H1 (cell line): ENCODE measurements around the gene MAPKAP1.

Experiments
- CBX5 ChIP-seq: fragments of 300-800, 300-1000 bp; sonication (generic); IDR thresholded peaks from 2 replicates; pipeline ENCODE4 v1.7.1; 2016; ENCODE audit warnings: antibody characterized with exemption, low read length, low read depth
- CEBPB ChIP-seq: IDR thresholded peaks from 2 replicates; pipeline ENCODE4 v1.6.1; 2012; ENCODE audit warnings: low read depth, low read length
- POU5F1 ChIP-seq: IDR thresholded peaks from 2 replicates; pipeline ENCODE4 v1.6.1; 2011; ENCODE audit warnings: low read depth, mild to moderate bottlenecking, low read length, moderate library complexity
- SIN3A ChIP-seq, 2 experiments: IDR thresholded peaks in 1 of 2; conservative IDR thresholded peaks in 1 of 2; 2 replicates each; pipeline ENCODE4 v1.6.1; 2011 to 2012; ENCODE audit warnings: low read length in 2 of 2, improper control_type of control experiment in 1 of 2, low read depth in 1 of 2, mild to moderate bottlenecking in 1 of 2
- TAF1 ChIP-seq: IDR thresholded peaks from 2 replicates; pipeline ENCODE4 v1.6.1; 2011; ENCODE audit warnings: mild to moderate bottlenecking, low read depth, low read length
- TF ChIP-seq, protein P1 (sequence below), 3 experiments: IDR thresholded peaks; 1 replicate in 2 of 3; 2 replicates in 1 of 3; pipeline versions ENCODE4 v1.5.1 to v1.6.1; 2011; ENCODE audit warnings: low read length in 3 of 3, mild to moderate bottlenecking in 3 of 3, inconsistent platforms in 2 of 3, low read depth in 1 of 3, moderate library complexity in 1 of 3; ENCODE audit not compliant: insufficient read depth in 1 of 3; ENCODE audit errors: control extremely low read depth in 1 of 3

GRCh38 chr9:125519734-125520133, 187.3 kb downstream of the MAPKAP1 start:
- TF ChIP-seq, protein P1, sequence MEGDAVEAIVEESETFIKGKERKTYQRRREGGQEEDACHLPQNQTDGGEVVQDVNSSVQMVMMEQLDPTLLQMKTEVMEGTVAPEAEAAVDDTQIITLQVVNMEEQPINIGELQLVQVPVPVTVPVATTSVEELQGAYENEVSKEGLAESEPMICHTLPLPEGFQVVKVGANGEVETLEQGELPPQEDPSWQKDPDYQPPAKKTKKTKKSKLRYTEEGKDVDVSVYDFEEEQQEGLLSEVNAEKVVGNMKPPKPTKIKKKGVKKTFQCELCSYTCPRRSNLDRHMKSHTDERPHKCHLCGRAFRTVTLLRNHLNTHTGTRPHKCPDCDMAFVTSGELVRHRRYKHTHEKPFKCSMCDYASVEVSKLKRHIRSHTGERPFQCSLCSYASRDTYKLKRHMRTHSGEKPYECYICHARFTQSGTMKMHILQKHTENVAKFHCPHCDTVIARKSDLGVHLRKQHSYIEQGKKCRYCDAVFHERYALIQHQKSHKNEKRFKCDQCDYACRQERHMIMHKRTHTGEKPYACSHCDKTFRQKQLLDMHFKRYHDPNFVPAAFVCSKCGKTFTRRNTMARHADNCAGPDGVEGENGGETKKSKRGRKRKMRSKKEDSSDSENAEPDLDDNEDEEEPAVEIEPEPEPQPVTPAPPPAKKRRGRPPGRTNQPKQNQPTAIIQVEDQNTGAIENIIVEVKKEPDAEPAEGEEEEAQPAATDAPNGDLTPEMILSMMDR (IDR thresholded peaks at IDR 0.05; ENCODE audit: control extremely low read depth in 1 of 3, insufficient read depth in 1 of 3, low read depth in 1 of 3, low read length in 3 of 3) = no peak
- TF ChIP-seq CBX5 (no peak), CEBPB (no peak), TAF1 (no peak), SIN3A (conservative IDR thresholded peaks at IDR 0.05 in 1 of 2, IDR thresholded peaks at IDR 0.05 in 1 of 2; ENCODE audit: low read depth in 1 of 2, low read length in 2 of 2) (no peak), POU5F1 (no peak)
